A549 (cell line): Measurements from ENCODE around the gene RBL2. TPM values are rescaled to one million over a fixed set of nuclear protein-coding genes. Genes with fewer than 3 reads are reported as not detected.

Source experiments
- ATAC-seq, 2 experiments: fragments of 200-7000 bp in 1 of 2; fragments of >200 bp in 1 of 2; cut with Nextera tagmentation in 1 of 2; cut with Tn5 transposase in 1 of 2; 3 replicates each; pipeline versions ENCODE4 v1.8.0 to v1.9.1; 2018 to 2020; ENCODE audit warnings: mild to moderate bottlenecking in 1 of 2, moderate library complexity in 1 of 2
- CTCF ChIA-PET: fragments of 300-600 bp; sonication (Branson Sonifier 250); formaldehyde crosslinking; extraction: SDS; loops from one replicate; lab custom pipeline; 2021; ENCODE audit warnings: antibody characterized with exemption, inconsistent platforms; lab: Yijun Ruan, JAX
- POLR2A ChIA-PET: fragments of 350-600 bp; formaldehyde crosslinking; extraction: SDS; loops from one replicate; lab custom pipeline; 2021; ENCODE audit warnings: antibody characterized with exemption, inconsistent platforms; lab: Yijun Ruan, JAX
- DNase-seq, 2 experiments: peaks; one replicate each; pipeline versions ENCODE4 v3.0.0 to v3.0.0-alpha.2; 2011 to 2016; ENCODE audit warnings: low read depth in 1 of 2, low spot score in 1 of 2
- FAIRE-seq: peaks from 2 replicates; lab custom pipeline; 2011; peaks lifted over from hg19 to GRCh38; lab: Jason Lieb, UNC
- H3K27ac ChIP-seq, 2 experiments: fragments of >200 bp; sonication (Bioruptor Twin); formaldehyde crosslinking; 3 replicates each; pipeline ENCODE4 v1.5.1; 2016 to 2017
- H3K4me1 ChIP-seq: fragments of >200 bp; sonication (Bioruptor Twin); formaldehyde crosslinking; 3 replicates; pipeline ENCODE4 v1.6.1; 2016
- H3K4me2 ChIP-seq: fragments of >200 bp; sonication (Bioruptor Twin); formaldehyde crosslinking; 3 replicates; pipeline ENCODE4 v1.6.1; 2016
- H3K4me3 ChIP-seq: fragments of >200 bp; sonication (Bioruptor Twin); formaldehyde crosslinking; 3 replicates; pipeline ENCODE4 v1.5.1; 2016
- H3K9me3 ChIP-seq: fragments of >200 bp; sonication (Bioruptor Twin); formaldehyde crosslinking; 3 replicates; pipeline ENCODE4 v1.6.1; 2016
- CBX8 ChIP-seq: fragments of 200-600 bp; sonication (generic); IDR thresholded peaks from 2 replicates; pipeline ENCODE4 v1.6.1; 2016
- CEBPB ChIP-seq, 2 experiments: fragments of >200 bp in 1 of 2; sonication (Bioruptor Twin) in 1 of 2; formaldehyde crosslinking in 1 of 2; IDR thresholded peaks; 2 replicates each; pipeline ENCODE4 v1.6.1; 2012 to 2016
- CHD2 ChIP-seq: fragments of 150-350 bp; IDR thresholded peaks from 2 replicates; pipeline ENCODE4 v1.6.1; 2014; ENCODE audit warnings: low read length; ENCODE audit not compliant: partially characterized antibody
- CTCF ChIP-seq: fragments of >200 bp; sonication (Bioruptor Twin); formaldehyde crosslinking; IDR thresholded peaks from 3 replicates; pipeline ENCODE4 v1.5.1; 2016
- EP300 ChIP-seq, 2 experiments: fragments of >200 bp; sonication (Bioruptor Twin); formaldehyde crosslinking; IDR thresholded peaks; 2 replicates in 1 of 2; 3 replicates in 1 of 2; pipeline ENCODE4 v1.6.1; 2016 to 2017
- ESRRA ChIP-seq: fragments of 150-350 bp; IDR thresholded peaks from 2 replicates; pipeline ENCODE4 v1.6.1; 2014; ENCODE audit warnings: mild to moderate bottlenecking, low read length, borderline replicate concordance
- FOXS1 ChIP-seq: fragments of 250-450 bp; sonication (Bioruptor Pico); IDR thresholded peaks from 2 replicates; pipeline ENCODE4 v1.5.0; 2020; ENCODE audit warnings: mild to moderate bottlenecking, moderate library complexity
- GATA3 ChIP-seq: IDR thresholded peaks from 2 replicates; pipeline ENCODE4 v1.6.1; 2012; ENCODE audit warnings: borderline replicate concordance
- HOXB5 ChIP-seq: fragments of 250-450 bp; sonication (Bioruptor Pico); IDR thresholded peaks from 2 replicates; pipeline ENCODE4 v1.5.0; 2020; ENCODE audit warnings: mild to moderate bottlenecking, moderate library complexity
- KDM1A ChIP-seq: fragments of 200-600 bp; sonication (generic); IDR thresholded peaks from 2 replicates; pipeline ENCODE4 v1.6.1; 2016; ENCODE audit warnings: low read depth, mild to moderate bottlenecking
- MAFK ChIP-seq: fragments of 450-650 bp; IDR thresholded peaks from 2 replicates; pipeline ENCODE4 v1.6.1; 2014; ENCODE audit not compliant: partially characterized antibody
- MAZ ChIP-seq: fragments of 150-350 bp; IDR thresholded peaks from 2 replicates; pipeline ENCODE4 v1.6.1; 2014; ENCODE audit warnings: antibody characterized with exemption, low read depth, low read length, borderline replicate concordance
- MYC ChIP-seq: IDR thresholded peaks from 2 replicates; pipeline ENCODE4 v1.6.1; 2012; ENCODE audit warnings: mild to moderate bottlenecking, inconsistent platforms, low read length, improper control_type of control experiment, borderline replicate concordance
- NFE2L2 ChIP-seq: fragments of 150-350 bp; conservative IDR thresholded peaks from 2 replicates; pipeline ENCODE4 v1.6.1; 2014; ENCODE audit warnings: low read length
- NPAS2 ChIP-seq: fragments of 250-450 bp; sonication (Bioruptor Pico); IDR thresholded peaks from 2 replicates; pipeline ENCODE4 v1.8.0; 2022; ENCODE audit warnings: mild to moderate bottlenecking, moderate library complexity, borderline replicate concordance
- POLR2A ChIP-seq: IDR thresholded peaks from 2 replicates; pipeline ENCODE4 v1.6.1; 2012; ENCODE audit warnings: mild to moderate bottlenecking, low read length
- POLR2AphosphoS2 ChIP-seq: conservative IDR thresholded peaks from 2 replicates; pipeline ENCODE4 v1.6.1; 2012; ENCODE audit warnings: low read length, improper control_type of control experiment, inconsistent platforms
- REST ChIP-seq: fragments of 200-600 bp; sonication (generic); IDR thresholded peaks from 2 replicates; pipeline ENCODE4 v1.6.1; 2016; ENCODE audit warnings: antibody characterized with exemption, mild to moderate bottlenecking, moderate library complexity
- RFX5 ChIP-seq: fragments of 450-650 bp; IDR thresholded peaks from 2 replicates; pipeline ENCODE4 v1.7.1; 2014; ENCODE audit warnings: antibody characterized with exemption, mild to moderate bottlenecking, moderate library complexity
- TFCP2L1 ChIP-seq: fragments of 250-450 bp; sonication (Bioruptor Pico); IDR thresholded peaks from 2 replicates; pipeline ENCODE4 v1.5.0; 2021; ENCODE audit warnings: mild to moderate bottlenecking
- ZFP36 ChIP-seq: fragments of 450-650 bp; IDR thresholded peaks from 2 replicates; pipeline ENCODE4 v1.6.1; 2014; ENCODE audit warnings: borderline replicate concordance; ENCODE audit not compliant: partially characterized antibody
- whole genome bisulfite sequencing: methylation state at CpG from one replicate; pipeline ENCODE4 v1.1.6; 2017; ENCODE audit errors: missing lambda C conversion rate; 5-methylcytosine and 5-hydroxymethylcytosine counted together
- polyA plus RNA-seq, 4 experiments: library from polyadenylated mRNA; depleted of rRNA in 3 of 4; stranded (reverse); fragments of >200 nt; fragmentation: RNase III in 1 of 4; extraction: RNeasy Plus Mini Kit Qiagen cat#74134 plus additional on column Dnase treatment in 1 of 4; gene quantifications; 2 replicates in 3 of 4; 3 replicates in 1 of 4; pipeline ENCODE4 v1.2.3, GENCODE V29; 2011 to 2017
- TF ChIP-seq, protein P1 (sequence below): fragments of >200 bp; sonication (Bioruptor Twin); formaldehyde crosslinking; IDR thresholded peaks from 3 replicates; pipeline ENCODE4 v1.6.1; 2016
- TF ChIP-seq, protein P2 (sequence below): fragments of >200 bp; sonication (Bioruptor Twin); formaldehyde crosslinking; IDR thresholded peaks from 2 replicates; pipeline ENCODE4 v1.6.1; 2016

RBL2 gene
- polyA plus RNA-seq, 2 of the 4 experiments (the other 2 are of a cell fraction): 17.2 to 45.0 TPM

DNA sequence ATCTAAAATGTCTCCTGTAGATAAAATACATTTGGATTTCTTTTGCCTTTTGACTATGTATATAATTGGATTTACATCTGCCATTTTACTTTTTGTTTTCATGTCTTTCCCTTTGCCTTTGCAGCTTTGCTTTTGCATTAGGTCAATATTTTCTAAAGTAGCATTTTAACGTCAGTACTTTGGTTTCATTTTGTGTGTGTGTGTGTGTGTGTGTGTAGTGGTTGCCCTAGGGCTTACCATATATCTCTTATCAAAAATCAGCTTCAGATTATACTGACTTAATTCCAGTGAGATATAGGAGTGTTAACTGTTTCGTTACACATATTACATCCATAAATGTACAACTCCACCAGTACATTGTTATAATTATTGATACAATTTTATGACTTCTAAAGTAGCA, 42.6 kb downstream of the RBL2 start:
- H3K4me2 ChIP-seq: no peak overlapping the region
- ChIA-PET POLR2A (no interaction called here), CTCF (no interaction called here)
- H3K27ac ChIP-seq: no peak overlapping the region
- H3K4me3 ChIP-seq: no peak overlapping the region
- H3K4me1 ChIP-seq: no peaks in the 10 kb centered on the region
- WGBS: 96% methylated on average over 2 of the region's 2 CpGs
- ATAC-seq (no peak), FAIRE-seq (no peak), DNase-seq (no peak)
- no peaks in the 10 kb centered on the region for H3K9me3 ChIP-seq
- TF ChIP-seq FOXS1 (CRISPR knock-in tag) (no peak), KDM1A (no peak), POLR2A (no peak), EP300 (IDR thresholded peaks at IDR 0.05) (no peak), REST (no peak), CBX8 (no peak)
- TF ChIP-seq, protein P1, sequence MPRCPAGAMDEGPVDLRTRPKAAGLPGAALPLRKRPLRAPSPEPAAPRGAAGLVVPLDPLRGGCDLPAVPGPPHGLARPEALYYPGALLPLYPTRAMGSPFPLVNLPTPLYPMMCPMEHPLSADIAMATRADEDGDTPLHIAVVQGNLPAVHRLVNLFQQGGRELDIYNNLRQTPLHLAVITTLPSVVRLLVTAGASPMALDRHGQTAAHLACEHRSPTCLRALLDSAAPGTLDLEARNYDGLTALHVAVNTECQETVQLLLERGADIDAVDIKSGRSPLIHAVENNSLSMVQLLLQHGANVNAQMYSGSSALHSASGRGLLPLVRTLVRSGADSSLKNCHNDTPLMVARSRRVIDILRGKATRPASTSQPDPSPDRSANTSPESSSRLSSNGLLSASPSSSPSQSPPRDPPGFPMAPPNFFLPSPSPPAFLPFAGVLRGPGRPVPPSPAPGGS: no peak

DNA sequence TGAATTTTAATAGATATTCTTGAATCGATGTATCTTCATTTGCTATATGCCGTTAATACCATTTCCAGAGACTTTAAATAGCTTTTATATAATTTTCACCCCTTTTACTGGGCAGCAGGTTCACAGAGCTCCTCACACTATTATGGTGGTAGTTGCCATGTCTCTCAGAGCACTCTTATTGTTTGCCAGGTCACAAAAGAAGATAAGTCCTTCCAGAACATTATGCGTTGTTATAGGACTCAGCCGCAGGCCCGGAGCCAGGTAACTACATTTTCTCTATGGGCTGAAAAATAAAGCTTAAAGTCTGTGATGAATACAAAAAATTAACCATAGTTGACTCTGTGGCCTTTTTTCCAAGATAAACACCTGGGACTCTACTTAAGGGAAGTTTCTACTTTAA, 44.7 kb downstream of the RBL2 start:
- ATAC-seq: no peak
- POLR2A ChIA-PET: no interaction called here
- CTCF ChIA-PET: interaction anchor here (0.7 kb wide), 1 partner anchor 31 kb away, joined by 3 read pairs; no protein-coding TSS in a partner anchor

More for the DNA sequence above, 44.7 kb downstream of the RBL2 start:
- DNase-seq: no peak
- H3K9me3 ChIP-seq: no peaks in the 10 kb centered on the region
- 96% methylated on average over 5 of the region's 5 CpGs for WGBS
- no peak overlapping the region for H3K4me2 ChIP-seq
- H3K4me3 ChIP-seq: no peak overlapping the region
- no peaks in the 10 kb centered on the region for H3K4me1 ChIP-seq
- H3K27ac ChIP-seq: no peak overlapping the region
- FAIRE-seq: no peak
- TF ChIP-seq TFCP2L1: no peak
- no peak for TF ChIP-seq ZFP36
- no peak for TF ChIP-seq GATA3
- TF ChIP-seq CHD2: no peak
- TF ChIP-seq CTCF: no peak
- no peak for TF ChIP-seq CBX8
- no peak for TF ChIP-seq HOXB5
- no peak for TF ChIP-seq RFX5
- no peak for TF ChIP-seq MAZ
- no peak for TF ChIP-seq MAFK
- TF ChIP-seq NFE2L2: no peak
- no peak for TF ChIP-seq MYC
- TF ChIP-seq POLR2AphosphoS2: no peak
- TF ChIP-seq ESRRA: no peak
- no peak for TF ChIP-seq CEBPB (IDR thresholded peaks at IDR 0.05)
- TF ChIP-seq NPAS2 (CRISPR knock-in tag): no peak
- TF ChIP-seq, protein P2, sequence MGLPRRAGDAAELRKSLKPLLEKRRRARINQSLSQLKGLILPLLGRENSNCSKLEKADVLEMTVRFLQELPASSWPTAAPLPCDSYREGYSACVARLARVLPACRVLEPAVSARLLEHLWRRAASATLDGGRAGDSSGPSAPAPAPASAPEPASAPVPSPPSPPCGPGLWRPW: no peak
